Measurements from ENCODE around the gene DCAF15. TPM values are rescaled to one million over a fixed set of nuclear protein-coding genes. Genes with fewer than 3 reads are reported as not detected.

Gene DCAF15, protein sequence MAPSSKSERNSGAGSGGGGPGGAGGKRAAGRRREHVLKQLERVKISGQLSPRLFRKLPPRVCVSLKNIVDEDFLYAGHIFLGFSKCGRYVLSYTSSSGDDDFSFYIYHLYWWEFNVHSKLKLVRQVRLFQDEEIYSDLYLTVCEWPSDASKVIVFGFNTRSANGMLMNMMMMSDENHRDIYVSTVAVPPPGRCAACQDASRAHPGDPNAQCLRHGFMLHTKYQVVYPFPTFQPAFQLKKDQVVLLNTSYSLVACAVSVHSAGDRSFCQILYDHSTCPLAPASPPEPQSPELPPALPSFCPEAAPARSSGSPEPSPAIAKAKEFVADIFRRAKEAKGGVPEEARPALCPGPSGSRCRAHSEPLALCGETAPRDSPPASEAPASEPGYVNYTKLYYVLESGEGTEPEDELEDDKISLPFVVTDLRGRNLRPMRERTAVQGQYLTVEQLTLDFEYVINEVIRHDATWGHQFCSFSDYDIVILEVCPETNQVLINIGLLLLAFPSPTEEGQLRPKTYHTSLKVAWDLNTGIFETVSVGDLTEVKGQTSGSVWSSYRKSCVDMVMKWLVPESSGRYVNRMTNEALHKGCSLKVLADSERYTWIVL
- 11.2 and 35.1 TPM in 2 replicates for total RNA-seq

DNA sequence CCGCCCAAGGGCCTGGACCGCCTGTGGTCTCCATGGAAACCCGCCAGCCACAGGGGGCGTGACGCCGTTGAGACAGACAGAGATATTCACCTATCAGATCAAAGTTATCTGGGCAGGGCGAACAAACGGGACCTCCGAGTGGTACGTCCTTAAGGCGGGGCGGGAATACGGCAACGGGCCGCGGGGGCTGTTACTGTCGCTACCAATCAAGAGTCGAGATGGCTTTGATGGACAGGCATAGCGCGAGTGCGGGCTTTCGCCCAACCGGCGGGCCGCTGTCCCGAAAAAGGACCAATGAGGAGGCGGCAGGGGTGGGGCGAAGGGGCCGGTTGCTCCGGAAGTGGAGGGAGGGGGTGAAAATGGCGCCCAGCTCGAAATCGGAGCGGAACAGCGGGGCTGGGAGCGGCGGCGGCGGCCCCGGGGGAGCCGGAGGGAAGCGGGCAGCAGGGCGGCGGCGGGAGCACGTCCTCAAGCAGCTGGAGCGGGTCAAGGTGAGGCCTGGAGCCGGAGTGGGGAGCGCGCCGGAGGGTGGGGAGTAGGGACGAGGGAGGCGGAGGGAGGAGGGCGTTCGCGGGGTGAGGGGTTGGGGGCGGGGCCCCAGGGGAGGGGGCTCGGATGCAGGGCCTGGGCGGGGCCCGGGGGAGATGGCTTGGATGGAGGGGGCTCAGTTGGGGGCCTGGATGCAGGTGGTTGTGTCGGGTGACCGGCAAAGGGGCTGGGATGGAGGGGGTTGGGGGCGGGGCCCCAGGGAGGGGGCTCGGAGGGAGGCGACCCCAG lies at the start of gene DCAF15:
DCAF15 (plus strand) TSS at position 356 of the 777 bp plus-strand sequence; CDS start at position 360, 4 bp downstream.

DNA sequence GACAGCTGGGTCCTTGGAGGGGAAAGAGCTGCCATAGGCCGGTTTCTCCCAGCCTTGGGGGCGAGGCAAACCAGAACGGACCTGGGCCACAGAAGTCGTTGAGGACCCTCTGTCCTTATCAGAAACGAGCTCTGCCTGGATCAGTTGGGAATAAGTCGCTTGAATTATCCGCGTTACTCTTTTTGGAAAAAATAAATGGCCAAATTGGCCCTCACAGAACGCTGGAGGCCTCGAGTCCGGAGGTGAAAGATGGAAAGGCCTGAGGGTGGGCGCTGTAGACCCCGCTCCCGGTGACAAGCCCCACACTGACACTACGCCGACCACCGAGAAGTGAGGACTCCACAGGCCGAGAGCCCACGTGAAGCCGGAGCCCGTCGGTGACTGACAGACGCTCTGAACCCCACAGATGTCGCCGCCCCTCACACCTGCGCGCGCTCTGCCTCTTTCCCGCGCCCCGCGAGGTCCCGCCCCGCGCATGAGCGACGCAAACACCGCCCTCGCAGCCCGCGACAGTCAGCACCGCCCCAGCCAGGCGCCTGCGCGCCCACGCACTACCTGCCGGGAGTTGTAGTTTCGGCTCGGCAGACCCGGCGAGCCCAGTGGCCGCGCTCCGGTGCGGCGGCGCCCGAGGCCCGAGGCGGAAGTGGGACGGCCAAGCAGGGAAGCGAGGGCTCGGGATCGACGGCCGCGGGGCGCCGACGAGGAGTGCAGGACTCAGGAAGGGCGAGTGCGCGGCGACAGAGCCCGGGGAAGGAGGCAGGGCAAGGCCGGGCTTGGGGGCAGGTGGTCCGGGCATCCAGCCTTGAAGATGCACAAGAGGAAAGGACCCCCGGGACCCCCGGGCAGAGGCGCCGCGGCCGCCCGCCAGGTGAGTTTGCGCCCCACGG lies 46.4 kb upstream of the DCAF15 start, which contains the start of the genes BRME1 and CC2D1A:
BRME1 (minus strand) TSS at position 484 of the 887 bp plus-strand sequence. CDS start 1,225 bp downstream, outside the sequence.
CC2D1A (plus strand) TSS at position 568 of the 887 bp plus-strand sequence; CDS start at position 809, 241 bp downstream.

DNA sequence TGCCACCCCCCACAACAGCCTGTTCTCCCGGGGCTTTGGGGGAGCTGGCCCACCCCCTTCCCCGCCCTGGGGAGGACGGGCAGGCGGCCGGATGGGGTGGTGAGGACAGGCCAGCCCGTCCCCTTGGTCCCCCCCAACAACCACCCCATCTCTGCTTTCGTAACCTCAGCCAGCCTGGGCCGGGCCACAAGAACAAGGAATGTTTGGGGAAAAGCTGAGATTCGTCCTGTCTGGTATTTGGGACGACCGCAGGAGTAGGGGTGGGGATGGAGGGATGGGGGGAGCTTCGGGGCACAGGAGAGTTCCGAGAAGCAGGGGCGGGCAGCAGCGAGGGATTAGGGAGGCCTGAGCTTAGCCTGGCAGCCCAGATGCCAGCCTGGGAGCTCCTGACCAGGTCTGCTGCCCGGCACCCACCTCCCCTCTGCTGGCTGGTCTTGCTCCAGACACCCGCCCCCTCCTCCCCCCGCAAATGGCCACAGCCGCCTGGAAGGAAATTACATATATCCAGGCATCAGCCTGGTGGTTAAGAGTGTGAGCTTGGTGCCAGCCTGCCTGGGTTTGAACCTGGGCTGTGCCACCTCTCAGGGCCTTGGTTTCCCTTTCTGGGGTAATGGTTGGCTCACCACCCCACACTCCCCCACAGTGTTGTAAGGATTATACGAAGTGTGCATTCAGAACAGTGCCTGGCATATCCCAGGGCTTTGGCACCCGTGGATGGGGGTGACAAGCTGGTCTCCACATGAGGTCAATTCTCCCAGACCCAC lies 13.8 kb upstream of the DCAF15 start, which contains the start of gene PODNL1:
PODNL1 (minus strand) TSS at position 117 of the 764 bp plus-strand sequence. CDS start 236 bp downstream, outside the sequence.

DNA sequence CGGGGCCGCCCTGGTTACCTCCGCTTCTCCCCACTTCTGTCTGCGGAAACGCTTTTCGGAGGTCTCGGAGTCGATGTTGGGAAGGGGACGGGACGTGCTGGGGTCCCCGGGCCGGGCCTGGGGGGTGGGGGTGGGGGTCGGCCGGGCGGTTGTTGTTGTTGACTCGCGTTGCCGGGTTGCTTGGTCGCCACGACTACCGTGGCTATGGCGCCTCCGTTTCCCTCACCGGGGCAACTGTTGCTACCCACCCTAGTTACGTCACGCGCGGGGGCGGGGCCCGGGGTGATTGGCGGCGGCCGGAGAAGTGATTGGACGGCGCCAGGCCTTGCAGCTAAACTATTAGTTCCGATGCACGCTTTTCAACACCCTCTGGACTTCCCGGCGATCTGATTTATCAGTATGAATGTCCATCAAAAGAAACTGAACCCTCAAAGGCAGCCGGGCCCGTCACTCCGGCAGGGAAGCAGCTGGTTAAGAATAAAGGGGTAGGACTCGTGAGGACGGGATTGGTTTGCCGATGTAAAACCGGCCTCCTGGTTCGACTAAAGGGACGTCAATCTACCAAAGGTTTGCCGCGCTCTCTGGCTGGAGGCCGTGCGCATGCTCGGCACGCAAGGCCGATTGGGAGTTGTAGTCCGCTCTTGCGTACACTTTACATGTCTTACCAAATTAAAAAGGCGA lies 53.9 kb downstream of the DCAF15 start, which contains the start of gene RFX1:
RFX1 (minus strand) TSS at position 236 of the 681 bp plus-strand sequence. CDS start 12,477 bp downstream, outside the sequence.

Other genes with a start within 250 kb of the DCAF15 start
- 18.4 and 62.7 TPM in 2 replicates for gene MRI1, start 188.0 kb upstream of the DCAF15 start, total RNA-seq
- gene C19orf53, start 178.1 kb upstream of the DCAF15 start, total RNA-seq = 53.7 and 142 TPM in 2 replicates
- gene ZSWIM4, start 157.1 kb upstream of the DCAF15 start, total RNA-seq = 16.8 and 17.5 TPM in 2 replicates
- 0.43 TPM in 1 of 2 replicates, not detected in the other for gene NANOS3, start 75.4 kb upstream of the DCAF15 start, total RNA-seq
- 0.43 and 0.44 TPM in 2 replicates for gene BRME1, start 46.4 kb upstream of the DCAF15 start, total RNA-seq
- 18.6 and 21.4 TPM in 2 replicates for gene CC2D1A, start 46.3 kb upstream of the DCAF15 start, total RNA-seq
- 1.6 and 4.4 TPM in 2 replicates for gene PODNL1, start 14.1 kb upstream of the DCAF15 start, total RNA-seq
- gene RFX1, start 53.8 kb downstream of the DCAF15 start, total RNA-seq = 5.9 and 6.1 TPM in 2 replicates
- gene RLN3, start 75.6 kb downstream of the DCAF15 start, total RNA-seq = not detected in 2 replicates
- gene IL27RA, start 79.3 kb downstream of the DCAF15 start, total RNA-seq = 0.88 and 2.4 TPM in 2 replicates
- gene PALM3, start 109.6 kb downstream of the DCAF15 start, total RNA-seq = 0.22 TPM in 1 of 2 replicates, not detected in the other
- under 0.01 and 0.43 TPM in 2 replicates for gene MISP3, start 120.3 kb downstream of the DCAF15 start, total RNA-seq
- not detected in 2 replicates for gene C19orf67, start 133.3 kb downstream of the DCAF15 start, total RNA-seq
- 24.1 and 31.6 TPM in 2 replicates for gene SAMD1, start 138.2 kb downstream of the DCAF15 start, total RNA-seq
- 47.5 and 73.6 TPM in 2 replicates for gene PRKACA, start 165.3 kb downstream of the DCAF15 start, total RNA-seq
- 0.44 and 30.5 TPM in 2 replicates for gene ASF1B, start 184.1 kb downstream of the DCAF15 start, total RNA-seq